Activated CD4-positive, CD25-positive, alpha-beta regulatory T cell treated with anti-CD3 and anti-CD28 coated beads, Interleukin-2, amount 50 U/mL, for 72 hours (primary cell): ENCODE measurements around the gene CATSPER4.

Experiments used
- DNase-seq: peaks from one replicate; pipeline ENCODE4 v3.0.0; 2021

CATSPER4 gene

DNA sequence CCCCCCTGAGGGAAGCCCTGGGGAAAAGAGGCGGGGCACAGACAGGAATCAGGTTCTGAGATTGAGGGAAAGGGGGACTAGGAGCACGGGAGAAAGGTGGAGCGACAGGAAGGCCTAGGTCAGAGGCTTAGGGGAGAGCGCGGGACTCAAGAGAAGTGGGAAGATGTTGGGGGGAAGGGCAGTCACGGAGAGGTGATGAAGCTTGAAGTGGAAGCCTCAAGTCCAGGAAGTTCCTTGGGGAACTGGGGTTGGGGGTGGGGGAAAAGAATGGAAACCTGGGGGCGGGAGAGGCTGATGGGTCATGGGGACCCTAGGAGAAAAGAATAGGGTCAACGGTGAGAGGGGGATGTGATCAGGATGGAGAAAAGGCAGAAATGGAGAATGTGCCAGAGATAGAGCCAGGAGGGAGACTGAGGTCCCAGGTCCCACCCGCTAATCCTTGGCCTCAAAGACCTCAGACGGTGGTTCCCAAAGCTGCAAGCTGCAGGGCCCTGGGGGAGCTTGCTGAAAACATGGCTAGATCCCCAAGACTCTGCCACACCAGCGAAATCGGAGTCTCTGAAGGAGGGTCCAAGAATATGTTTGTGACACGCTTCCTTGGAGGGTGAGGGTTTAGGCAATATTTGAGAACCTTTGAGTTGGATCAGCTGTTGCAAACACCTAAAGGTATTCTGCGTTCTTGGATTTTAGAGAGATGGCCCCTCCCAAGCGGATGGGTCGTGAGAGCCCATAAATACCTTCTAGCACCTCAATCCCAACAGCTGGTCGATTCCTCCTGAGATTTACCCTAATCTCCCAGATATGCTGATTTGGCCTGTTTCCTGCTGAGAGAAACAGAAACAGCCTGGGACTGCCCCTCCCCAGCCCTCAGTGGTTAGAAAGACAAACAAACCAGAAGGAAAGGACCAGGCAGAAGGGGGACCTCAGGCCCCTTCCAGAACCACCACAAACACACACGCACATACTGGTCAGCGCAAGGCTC, 25.2 kb upstream of the CATSPER4 start:
- no peak for DNase-seq

DNA sequence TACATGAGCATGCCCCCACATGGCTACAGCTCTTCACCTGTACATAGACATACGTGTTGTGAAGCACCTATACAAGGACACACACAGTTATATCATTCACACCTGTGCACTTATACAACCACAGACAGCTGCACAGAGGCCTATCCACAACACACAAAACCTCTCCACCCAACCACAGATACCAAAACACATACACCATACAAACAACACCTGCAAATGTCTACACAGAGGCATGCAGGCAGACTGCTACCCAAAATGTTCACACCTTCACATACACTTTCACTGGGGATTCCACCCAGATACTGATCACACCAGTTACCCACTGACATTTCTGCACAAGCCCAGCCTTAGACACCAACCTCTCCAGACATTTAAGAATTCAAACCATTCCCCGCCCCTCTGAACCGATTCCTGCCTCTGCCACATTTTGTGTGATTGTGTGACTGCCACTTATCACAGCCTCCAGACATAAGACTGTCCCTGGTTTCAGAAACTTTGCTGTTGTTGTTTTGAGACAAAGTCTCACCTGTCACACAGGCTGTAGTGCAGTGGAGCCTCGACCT, 23.6 kb upstream of the CATSPER4 start:
- no peak for DNase-seq

DNA sequence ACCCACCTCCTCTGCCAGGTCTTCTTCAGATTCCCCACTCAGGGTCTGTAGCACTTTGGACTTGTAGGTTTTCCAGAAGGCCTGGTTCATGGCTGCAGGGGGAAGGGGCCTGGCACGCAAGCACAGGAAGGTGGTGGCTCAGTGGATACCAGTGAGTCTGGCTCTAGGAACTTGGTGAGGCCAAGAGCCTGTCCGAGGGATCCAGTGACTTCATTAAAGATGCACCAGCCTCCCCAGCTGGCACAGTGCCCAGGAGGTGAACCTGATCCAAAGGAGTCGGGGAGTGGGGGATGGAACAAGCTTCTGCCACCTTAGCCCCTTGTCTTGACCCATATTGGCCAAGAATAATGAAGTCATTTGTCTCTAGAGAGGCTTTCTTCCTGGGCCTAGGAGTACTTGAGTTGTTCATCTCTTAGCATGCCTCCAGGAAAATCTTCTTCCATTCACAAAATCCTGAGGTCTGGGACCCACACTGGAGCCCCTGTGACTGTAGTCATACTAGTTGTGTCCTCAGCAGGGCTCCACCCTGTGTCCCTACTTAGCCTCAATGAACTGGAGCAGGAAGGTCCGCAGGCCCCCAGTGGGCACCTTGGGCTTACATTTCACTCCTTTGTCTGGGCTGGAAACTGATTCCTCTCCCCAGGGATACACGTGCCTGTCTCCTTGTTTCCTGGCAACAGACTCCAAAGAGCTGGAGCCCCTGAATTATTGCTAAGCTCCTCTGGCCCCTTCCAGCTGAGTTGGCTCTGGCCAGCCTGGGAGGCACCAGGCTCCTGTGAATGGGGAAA, 21.8 kb upstream of the CATSPER4 start, which contains the start of gene C1orf232:
TSS of gene C1orf232 (minus strand) at position 554 of the 788 bp plus-strand sequence. CDS start at position 90, 464 bp downstream.
- no peak for DNase-seq

DNA sequence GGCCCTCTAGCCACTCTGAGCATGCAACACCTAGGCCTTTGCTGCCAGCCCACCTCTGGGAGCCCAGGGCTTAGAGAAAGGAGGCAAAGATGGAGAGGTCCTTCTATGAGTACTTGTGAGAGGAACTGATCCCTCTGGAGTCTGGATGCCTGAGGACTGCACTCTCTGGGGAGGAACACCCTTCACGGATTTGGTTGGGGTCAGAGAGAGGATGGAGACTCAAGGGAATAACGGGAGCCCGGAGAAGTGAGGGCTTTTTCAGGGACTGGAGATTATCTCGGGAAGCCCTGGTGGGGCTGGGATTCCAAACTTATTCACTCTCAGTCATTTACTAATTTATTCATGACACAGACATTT, 21.2 kb upstream of the CATSPER4 start:
- no peak for DNase-seq

DNA sequence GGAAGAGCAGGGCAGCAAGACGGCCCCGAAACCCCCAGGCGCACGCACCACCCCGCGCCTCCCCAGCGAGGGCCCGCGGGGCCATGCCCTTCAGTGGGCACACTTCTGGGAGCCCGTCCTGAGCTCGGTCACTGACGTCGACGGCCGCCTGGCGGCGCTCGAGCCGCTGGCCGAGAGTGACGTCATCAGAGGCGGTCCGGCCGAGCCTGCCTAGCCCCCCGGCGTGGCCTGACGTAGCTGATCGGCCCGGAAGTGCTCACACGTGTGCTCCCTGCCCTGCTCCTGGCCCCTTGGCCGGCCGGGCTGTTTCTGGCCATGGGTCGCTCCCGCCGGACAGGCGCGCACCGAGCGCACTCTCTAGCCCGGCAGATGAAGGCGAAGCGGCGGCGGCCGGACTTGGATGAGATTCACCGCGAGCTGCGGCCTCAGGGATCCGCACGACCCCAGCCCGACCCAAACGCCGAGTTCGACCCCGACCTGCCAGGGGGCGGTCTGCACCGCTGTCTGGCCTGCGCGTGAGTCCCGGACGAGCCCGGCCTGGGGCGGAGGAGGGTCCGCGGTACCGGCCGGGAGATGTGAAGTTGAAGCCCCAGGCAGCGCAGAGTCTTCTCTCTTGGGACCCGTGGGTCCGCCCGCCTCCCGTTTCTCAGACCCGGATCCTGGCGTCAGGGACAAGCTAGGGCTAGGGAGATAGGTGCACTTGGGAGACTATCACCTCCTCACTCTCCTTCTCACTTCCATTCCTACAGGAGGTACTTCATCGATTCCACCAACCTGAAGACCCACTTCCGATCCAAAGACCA, 20.5 kb upstream of the CATSPER4 start, which contains the start of gene ZNF593:
TSS of gene ZNF593 (plus strand) at position 240 of the 803 bp plus-strand sequence. CDS start at position 316, 76 bp downstream.
- peak; percentile 90 for DNase-seq

DNA sequence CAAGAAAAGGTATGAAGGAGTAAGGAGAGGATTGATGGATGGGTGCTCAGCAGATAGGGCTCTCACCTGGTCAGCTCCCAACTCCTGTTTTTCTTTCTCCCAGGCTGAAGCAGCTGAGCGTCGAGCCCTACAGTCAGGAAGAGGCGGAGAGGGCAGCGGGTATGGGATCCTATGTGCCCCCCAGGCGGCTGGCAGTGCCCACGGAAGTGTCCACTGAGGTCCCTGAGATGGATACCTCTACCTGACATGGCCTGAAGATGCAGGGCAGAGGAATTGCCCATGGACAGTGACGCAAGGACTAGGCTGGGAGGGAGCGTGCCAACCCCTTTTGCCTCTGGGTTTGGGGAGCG, 20.0 kb upstream of the CATSPER4 start:
- no peak for DNase-seq

DNA sequence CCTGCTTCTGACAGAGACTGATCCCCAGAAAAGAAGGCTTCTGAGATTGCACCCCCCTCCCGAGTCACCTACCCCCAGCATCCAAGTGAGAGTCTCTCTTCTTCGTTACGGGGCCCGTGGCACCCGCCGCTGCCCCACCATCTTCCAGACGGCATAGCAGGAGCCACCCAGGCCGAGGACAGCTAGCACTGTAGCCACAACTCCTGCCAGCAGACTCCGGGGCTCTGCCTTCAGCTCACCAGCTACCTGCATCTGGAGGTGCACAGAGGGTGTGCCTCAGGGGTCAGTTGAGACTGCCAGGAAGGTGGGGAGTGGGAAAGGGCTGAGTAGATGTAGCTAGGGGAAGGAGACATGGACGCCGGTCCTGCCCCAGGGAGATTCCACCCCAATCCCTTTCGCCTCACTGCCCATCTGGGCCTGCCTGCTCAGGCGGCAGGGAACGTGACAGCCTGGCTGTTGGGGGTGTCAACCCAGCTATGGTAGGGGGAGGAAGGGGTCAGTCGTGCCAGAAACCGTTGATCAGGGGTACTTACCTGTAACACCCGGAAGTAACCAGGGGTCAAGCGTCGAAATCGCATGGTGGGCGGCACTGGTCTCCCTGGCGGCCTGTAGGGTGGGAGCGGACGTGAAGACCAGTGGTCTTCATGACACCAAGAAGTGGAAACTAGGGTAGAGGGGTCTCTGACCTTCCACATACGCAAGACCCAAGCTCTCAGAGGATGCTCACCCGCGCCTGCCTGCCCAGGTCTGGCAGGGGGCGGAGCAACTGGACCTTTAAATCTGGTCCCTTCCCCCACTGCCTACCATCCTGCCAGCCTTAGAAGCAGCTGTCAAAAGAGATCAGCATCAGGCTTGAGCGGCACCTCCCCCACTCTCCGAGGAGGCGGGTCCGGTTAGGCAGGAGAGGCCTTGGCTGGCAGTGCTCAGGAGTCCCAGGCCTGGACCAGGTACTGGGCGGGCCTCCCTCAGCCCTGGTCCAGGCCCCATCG, 19.0 kb upstream of the CATSPER4 start, which contains the start of gene ZNF593OS:
TSS of gene ZNF593OS (minus strand) at position 749 of the 989 bp plus-strand sequence. CDS start at position 578, 171 bp downstream.
- no peak for DNase-seq

DNA sequence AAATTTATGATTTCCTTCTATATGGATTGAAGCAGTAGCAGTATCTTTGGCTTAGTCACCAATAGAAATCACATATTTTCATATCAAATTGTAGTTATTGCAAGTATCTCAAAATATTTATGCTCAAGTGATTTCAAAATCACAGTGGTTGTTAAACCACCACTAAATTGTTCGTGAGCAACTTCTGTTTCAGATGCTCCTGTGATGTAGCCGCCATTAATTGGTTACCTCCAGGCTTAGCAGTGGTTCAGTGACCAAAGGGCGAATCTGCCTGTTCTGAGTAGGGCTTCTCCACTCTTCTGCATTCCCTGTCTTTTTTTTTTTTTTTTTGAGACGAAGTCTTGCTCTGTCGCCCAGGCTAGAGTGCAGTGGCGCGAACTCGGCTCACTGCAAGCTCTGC, 15.1 kb upstream of the CATSPER4 start:
- DNase-seq: no peak

DNA sequence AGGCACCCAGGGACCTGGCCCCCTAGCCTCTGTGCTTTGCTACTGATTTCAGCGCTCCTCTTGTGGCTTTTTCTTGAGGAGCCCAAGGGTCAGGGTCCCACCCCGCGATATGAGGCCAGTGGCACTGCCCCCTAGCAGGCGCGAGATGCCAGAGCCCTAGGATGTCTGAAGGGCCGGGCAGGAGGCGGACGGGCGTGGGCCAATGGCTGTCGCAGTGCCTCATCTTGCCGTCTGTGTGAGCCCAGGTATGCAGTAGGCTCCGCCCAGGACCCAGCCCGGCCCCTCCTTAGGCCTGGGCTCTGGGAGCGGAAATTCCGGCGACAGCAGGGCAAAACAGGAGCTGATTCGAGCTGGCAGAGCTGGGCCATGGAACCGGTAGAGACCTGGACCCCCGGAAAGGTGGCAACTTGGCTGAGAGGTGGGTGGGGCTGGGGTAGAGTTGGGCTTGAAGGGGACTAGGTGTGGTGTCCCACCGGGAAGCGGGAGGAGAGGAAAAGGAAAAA, 13.2 kb upstream of the CATSPER4 start, which contains the start of gene CNKSR1:
TSS of gene CNKSR1 (plus strand) at position 310 of the 503 bp plus-strand sequence. CDS start at position 367, 57 bp downstream.
- DNase-seq: no peak

DNA sequence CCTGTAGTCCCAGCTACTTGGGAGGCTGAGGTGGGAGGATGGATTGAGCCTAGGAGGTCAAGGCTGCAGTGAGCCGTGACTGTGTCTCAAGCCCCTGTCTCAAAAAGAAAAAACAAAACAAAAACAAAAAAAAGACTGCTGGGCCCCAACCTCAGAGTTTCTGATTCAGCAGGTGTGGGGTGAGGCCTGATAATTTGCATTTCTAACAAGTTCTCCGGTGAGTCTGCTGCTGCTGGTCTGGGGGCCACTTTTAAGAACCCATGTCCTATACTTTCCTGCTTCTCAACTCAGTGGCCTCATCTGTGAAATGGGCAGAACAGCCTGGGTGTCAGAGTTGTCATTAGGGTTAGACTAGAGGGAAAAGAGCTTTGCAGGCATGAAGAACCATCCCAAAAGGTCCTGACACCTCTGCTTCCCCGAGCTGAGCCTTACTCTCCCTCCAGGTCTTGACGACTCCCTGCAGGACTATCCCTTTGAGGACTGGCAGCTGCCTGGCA, 10.3 kb upstream of the CATSPER4 start:
- DNase-seq: no peak

DNA sequence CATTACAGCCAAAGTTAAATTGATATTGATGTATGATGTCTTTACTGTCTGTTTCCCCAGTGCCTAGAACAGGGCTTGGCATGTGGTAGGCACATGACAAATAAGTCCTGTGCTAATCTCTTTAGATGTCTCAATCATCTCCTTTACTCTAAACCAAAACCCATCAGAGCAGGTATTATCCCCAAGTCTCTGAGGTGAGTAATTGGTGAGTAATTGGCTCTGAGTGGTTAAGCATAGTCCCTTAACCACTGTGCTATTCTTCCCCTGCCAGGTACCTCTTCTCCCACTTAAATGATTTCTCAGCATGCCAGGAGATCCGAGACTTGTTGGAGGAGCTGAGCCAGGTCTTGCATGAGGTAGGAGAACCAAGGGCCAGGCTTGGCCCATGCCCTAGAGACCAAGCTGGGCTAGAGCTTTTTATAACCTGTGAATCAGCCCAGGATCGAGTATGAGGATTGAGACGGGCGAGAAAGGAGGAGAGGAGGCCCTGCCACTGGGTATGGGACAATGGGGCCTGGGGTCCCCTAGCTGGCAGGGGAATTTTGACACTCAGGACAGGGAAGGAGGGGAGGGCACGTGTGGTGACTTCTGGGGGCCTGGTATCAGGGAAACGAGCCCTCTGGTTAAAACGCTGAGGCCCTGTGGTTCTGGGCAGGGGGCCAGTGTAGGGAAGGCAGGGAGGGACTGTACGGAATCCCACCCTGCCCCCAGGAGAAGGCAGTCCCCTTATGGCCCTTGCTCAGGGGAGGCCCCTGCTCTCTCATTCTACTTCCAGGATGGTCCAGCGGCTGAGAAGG, 8.6 kb upstream of the CATSPER4 start:
- no peak for DNase-seq

DNA sequence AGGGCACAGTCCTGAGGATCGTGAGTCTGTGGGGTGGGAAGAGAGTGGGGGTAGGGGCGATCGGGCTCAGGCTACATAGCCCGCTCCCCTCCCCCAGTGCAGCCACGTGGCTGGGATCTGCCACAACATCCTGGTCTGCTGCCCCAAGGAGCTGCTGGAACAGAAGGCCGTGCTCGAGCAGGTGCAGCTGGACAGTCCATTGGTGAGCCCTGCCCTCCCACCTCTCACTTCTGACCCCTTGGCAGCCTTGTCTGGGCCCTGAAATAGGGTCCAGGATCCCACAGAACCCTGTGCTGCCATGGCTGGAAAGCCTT, 8.1 kb upstream of the CATSPER4 start:
- no peak for DNase-seq

DNA sequence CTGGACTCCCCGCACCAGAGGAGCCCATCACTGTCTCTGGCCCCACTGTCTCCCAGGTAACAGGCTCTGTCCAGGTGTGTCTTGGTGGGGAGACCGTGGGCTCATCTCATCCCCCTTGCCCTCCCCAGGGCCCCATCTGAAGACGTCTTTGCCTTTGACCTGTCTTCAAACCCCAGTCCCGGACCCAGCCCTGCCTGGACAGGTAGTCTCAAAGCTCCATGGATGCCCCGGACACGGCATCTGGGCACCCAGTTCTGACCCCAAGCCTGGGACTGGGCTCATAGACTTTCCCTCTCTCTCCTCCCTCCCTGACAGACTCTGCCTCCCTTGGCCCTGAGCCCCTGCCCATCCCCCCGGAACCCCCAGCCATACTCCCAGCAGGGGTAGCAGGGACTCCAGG, 6.3 kb upstream of the CATSPER4 start:
- DNase-seq: no peak

DNA sequence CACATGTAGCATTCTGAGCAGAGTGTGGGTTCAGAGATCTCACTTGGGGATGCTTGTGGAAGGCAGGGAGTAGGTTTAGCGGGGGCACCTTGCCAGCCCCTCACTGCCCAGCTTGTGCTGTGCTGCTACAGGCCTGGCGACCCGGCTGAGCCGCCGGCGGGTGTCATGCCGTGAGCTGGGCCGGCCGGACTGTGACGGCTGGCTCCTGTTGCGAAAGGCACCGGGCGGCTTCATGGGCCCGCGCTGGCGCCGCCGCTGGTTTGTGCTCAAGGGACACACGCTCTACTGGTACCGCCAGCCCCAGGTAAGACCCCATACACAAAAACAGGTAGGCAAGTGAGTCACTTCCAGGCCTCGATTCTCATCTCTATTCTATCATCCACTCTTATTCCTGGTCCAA, 5.5 kb upstream of the CATSPER4 start:
- DNase-seq: no peak

DNA sequence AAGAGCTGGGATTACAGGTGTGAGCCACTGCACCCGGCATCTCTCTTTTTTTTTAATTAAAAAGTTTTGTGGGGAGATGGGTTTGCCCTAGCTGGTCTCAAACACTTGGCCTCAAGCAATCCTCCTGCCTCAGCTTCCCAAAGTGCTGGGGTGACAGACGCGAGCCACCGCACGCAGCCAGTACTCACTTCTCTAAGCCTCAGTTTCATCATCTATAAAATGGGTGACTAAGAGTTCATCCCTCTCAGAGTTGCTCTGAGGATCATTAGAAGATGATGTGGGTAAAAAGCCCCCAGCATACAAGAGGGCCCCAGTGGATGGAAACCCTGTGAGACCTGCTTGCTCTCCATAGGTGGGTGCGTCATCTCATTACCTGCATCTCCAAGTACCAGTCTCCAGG, 2.5 kb upstream of the CATSPER4 start:
- DNase-seq: no peak

DNA sequence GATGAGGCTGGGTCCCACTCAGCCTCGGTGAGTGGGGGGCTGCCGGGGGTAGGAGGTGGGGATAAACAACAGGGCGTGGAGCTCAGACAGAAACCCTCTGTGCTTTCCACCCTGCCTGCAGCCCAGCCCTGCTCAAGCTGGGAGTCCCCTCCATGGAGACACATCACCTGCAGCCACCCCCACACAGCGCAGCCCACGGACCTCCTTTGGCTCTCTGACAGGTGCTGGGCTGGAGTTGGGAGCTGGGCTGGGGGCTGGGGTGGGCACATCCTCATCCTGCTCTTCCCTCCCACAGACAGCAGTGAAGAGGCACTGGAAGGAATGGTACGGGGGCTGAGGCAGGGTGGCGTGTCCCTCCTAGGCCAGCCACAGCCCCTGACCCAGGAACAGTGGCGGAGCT, 1.9 kb upstream of the CATSPER4 start:
- DNase-seq: no peak

DNA sequence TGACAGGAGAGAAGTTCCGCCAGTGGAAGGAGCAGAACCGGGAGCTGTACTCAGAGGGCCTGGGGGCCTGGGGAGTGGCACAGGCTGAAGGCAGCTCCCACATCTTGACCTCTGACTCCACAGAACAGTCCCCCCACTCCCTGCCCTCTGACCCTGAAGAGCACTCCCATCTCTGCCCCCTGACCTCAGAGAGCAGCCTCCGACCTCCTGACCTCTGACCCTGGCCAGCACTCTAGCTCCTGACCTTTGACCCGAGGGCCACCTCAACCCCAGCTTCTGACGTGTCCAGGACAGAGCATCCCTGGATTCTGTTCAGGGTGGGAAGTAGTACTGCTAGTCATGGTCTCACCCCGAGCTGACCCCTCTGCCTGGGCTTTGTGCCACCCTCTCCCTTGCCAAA, 1.1 kb upstream of the CATSPER4 start:
- DNase-seq: no peak

DNA sequence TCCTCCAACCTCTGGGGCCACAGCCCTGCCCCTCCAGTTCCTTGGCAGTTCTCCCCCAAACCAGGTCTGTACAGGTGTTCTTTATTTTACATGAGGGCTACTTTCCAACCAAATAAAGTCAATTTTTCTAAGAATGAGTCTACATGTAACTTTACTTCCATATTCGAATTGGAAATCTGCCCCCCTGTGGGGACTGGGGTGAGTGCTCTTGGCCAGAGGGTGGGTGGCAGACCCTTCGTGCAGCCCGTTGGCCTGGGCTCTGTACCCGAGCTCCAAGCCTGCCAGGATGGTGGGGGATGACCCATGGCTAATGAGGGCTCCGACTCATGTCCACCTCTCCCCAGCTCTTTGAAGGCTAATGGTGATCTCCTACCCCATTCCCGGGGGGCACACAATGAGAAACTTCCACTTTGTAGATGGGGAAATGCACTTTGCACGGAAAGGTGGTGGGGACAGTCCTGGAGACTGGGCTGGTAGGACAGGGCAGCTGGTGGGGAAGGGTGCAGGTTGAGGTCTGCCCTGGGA, 589 bp upstream of the CATSPER4 start:
- no peak for DNase-seq

DNA sequence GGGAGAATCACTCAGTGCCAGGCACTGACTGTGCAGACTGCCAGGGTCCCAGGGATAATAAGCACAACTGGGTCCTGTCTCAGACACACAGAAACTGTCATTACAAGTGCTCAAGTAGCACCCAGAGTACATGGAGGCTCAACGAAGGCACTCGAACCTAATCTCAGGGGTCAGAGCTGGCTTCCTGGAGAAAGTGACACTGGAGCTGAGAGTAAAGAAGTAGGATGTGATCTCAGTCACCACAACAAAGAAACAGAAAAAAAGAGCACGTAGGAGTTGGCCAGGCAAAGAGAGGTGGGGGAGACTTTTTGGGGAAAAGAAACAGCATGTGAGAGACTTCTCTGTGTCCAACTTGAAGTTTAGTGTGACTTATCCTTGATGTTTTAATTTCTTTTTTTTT, 1.3 kb downstream of the CATSPER4 start:
- no peak for DNase-seq

DNA sequence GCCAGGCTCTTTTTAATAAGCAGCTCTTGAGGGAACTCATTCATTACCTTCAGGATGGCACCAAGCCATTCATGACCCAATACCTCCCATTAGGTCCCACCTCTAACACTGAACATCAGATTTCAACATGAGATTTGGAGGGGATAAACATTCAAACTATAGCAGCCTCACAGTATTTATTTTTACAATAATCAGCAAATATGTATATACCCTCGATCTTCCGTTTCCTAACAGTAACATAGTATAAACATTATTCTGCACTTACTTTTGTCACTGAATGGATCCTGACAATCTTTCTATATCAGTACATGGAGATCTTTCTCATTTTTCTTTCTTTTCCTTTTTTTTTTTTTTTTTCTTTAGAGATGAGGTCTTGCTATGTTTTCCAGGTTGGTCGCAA, 5.4 kb downstream of the CATSPER4 start:
- DNase-seq: no peak
